GM18520 (cell line): Measurements from ENCODE around the gene C17orf58.
"Not testable (repeated sequence)": the region's sequence is repeated elsewhere in the genome, so short reads cannot be mapped to it uniquely, and the experiment has no call there.

Experiments
- ATAC-seq: cut with Tn5 transposase; IDR thresholded peaks from one replicate; pipeline ENCODE4 v1.9.1; 2021; ENCODE audit not compliant: unreplicated experiment

The C17orf58 gene

DNA sequence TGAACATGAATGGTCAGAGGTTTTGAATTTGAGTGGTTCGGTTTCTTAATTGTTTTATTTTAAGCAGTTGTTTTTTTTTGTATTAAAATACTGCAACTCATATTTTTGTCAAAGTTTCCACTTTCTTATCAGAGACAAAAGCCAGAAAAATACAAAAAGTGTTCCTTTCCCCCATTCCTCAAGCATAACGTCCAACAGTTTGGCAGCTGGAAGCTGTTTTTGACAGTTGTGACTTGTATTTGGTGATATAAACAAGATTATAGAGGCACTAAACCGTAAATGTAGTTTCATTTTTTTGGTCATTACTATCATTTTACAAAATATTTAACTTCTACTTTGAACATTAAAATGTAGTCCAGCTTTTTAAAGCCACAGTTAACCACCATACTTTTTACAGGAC is 36.0 kb downstream of the C17orf58 start:
- not testable (repeated sequence) for ATAC-seq

DNA sequence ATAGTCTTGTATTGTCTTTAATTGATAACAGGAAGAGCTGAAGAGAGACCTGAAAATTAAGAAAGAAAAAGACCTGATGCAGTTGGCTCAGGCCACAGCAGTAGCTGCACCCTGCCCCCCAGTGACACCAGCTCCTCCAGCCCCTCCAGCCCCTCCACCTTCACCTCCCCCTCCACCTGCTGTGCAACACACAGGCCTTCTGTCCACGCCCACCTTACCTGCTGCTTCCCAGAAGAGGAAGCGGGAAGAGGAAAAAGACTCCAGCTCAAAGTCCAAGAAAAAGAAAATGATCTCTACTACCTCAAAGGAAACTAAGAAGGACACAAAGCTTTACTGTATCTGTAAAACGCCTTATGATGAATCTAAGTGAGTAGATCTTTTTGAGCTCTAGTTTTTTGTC is 36.8 kb downstream of the C17orf58 start:
- ATAC-seq, result no peak

DNA sequence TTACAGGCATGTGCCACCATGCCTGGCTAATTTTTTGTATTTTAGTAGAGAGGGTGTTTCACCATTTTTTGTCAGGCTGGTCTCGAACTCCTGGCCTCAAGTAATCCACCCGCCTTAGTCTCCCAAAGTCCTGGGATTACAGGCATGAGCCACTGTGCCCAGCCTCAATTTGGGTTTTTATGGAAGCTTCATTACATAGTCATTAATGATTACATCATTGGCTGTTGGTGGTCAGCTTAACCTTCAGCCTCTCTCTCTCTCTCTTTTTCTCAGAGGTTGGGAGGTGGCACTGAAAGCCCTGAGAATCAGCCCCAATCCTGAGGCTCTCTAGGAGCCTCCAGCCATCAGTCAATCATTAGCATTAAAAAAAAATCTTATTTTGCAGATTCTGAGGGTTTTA is 45.3 kb downstream of the C17orf58 start:
- no peak for ATAC-seq

DNA sequence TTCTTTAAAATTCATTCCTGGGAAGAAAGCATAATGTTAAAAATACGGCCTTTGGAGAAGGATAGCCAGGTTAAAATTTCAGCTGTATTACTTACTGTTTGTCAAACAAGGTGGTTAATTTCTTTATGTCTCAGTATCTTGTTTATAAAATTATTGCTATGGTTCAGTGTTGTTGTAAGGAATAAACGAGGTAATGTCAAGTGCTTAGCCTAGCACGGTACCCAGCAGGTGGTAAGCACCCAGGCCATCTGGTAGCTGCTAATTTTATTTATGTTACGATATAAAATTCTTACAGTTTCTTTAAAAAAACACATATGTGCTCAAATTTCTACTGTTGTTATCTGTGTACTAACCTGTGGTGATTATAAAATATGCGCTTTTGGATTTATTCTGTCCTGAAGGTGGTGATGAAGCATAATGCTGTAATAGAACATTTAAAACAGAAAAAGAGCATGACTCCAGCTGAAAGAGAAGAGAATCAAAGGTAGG is 48.9 kb downstream of the C17orf58 start:
- ATAC-seq, result no peak

DNA sequence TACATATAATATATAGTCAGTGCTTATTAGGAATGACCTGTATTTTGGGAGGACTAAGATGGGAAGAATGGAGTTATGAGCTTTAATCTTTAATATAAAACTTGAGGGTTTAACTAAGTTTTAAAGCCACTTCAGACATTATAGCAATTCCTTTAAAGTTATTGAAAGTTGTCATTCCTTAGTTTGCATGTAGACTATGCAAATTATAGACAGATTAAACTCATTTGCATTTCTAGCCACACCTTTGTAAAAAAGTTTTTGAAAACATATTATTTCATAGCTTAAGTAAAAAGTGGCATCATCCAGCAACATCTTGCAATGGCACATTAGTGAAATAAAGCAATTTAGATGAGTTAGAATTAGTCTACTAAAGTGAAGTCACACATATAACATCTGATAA is 49.8 kb downstream of the C17orf58 start:
- no peak for ATAC-seq

DNA sequence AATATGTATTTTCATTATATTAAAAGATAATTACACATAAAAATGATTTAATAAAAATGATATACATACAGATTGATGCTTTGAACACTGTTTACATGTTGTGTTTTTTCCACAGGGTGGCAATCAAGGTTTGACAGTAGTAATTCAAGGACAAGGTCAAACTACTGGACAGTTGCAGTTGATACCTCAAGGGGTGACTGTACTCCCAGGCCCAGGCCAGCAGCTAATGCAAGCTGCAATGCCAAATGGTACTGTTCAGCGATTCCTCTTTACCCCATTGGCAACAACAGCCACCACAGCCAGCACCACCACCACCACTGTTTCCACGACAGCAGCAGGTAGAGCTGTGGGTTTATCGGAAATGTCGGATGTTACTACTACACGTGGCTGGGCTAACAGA is 52.2 kb downstream of the C17orf58 start:
- ATAC-seq, result no peak

DNA sequence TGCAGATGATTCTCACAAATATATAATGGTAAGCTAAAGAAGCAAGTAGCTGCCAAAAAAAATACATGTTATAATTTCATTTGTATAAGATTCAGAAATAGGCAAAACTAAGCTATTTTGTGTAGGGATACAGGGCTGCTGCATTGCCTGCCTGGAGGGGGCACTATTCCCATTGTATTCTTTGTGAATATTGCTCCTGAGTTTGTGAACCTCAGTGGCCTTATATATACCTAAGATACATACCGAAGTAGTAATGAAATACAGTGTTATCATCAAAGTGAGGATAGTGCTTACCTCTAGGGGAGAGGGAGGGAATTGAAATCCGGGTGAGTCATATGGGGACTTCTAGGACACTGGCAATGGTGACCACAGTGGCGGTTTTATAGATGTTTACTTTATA is 53.5 kb downstream of the C17orf58 start:
- no peak for ATAC-seq
